HCT116 (cell line): ENCODE results near the gene EFEMP2. TPM values are rescaled to one million over a fixed set of nuclear protein-coding genes. Genes with fewer than 3 reads are reported as not detected.

ENCODE experiments used
- ATAC-seq: fragments of 200-7000 bp; cut with Tn5 transposase; 2 replicates; pipeline ENCODE4 v1.9.1; 2020; ENCODE audit warnings: mild to moderate bottlenecking, moderate library complexity
- BruUV-seq: library from RNA; stranded (reverse); fragments of 400-500 nt; replicated peaks from 2 replicates; lab custom pipeline; 2021; lab: Mats Ljungman, UMichigan
- CTCF ChIA-PET: fragments of 300-600 bp; sonication (Branson Sonifier 250); formaldehyde crosslinking; loops from one replicate; lab custom pipeline; 2021; ENCODE audit warnings: antibody characterized with exemption; lab: Charles Lee
- POLR2A ChIA-PET: fragments of 300-600, 350-600 bp; sonication (Branson Sonifier 250); formaldehyde crosslinking; loops from one replicate; lab custom pipeline; 2021; ENCODE audit warnings: antibody characterized with exemption; lab: Charles Lee
- RAD21 ChIA-PET, 2 experiments: fragments of 300-600 bp; sonication (Branson Sonifier 250); formaldehyde crosslinking; loops; one replicate each; lab custom pipeline; 2023; ENCODE audit warnings: low total read pairs in 2 of 2; ENCODE audit not compliant: uncharacterized antibody in 2 of 2, unreplicated experiment in 2 of 2, low non-redundant PET in 1 of 2; lab: Charles Lee
- DNase-seq: peaks from one replicate; pipeline ENCODE4 v3.0.0-alpha.2; 2010; ENCODE audit warnings: low read depth, low spot score
- H2AFZ ChIP-seq: fragments of 200-600 bp; shearing (Covaris generic), sonication (generic); 2 replicates; pipeline ENCODE4 v1.6.1; 2017; ENCODE audit warnings: low read depth, mixed run types, mixed read lengths, antibody characterized with exemption, low read length; ENCODE audit not compliant: poor library complexity, severe bottlenecking
- H3K27ac ChIP-seq: 2 replicates; pipeline ENCODE4 v1.5.1; 2012; ENCODE audit warnings: low read depth, low read length
- H3K27me3 ChIP-seq: fragments of 200-600 bp; sonication (generic); 2 replicates; pipeline ENCODE4 v1.6.1; 2016; ENCODE audit warnings: mixed run types, low read length, mixed read lengths; ENCODE audit not compliant: insufficient read depth
- H3K36me3 ChIP-seq, 2 experiments: fragments of 200-500 bp in 1 of 2; fragments of 200-600 bp in 1 of 2; sonication (Bioruptor generic) in 1 of 2; sonication (generic) in 1 of 2; 2 replicates each; pipeline versions ENCODE4 v1.5.1 to v1.6.1; 2014 to 2016; ENCODE audit warnings: low read length in 2 of 2, inconsistent platforms in 1 of 2, mixed read lengths in 1 of 2, mixed run types in 1 of 2; ENCODE audit not compliant: insufficient read depth in 2 of 2, control insufficient read depth in 1 of 2
- H3K4me1 ChIP-seq, 2 experiments: fragments of 200-600 bp in 1 of 2; sonication (generic) in 1 of 2; 2 replicates each; pipeline versions ENCODE4 v1.5.1 to v1.6.1; 2012 to 2017; ENCODE audit warnings: low read length in 2 of 2, inconsistent platforms in 1 of 2, mild to moderate bottlenecking in 1 of 2, mixed read lengths in 1 of 2, mixed run types in 1 of 2, moderate library complexity in 1 of 2; ENCODE audit not compliant: insufficient read depth in 2 of 2, control insufficient read depth in 1 of 2
- H3K4me2 ChIP-seq: fragments of 200-600 bp; sonication (generic); 2 replicates; pipeline ENCODE4 v1.6.1; 2017; ENCODE audit warnings: mixed run types, low read length, mixed read lengths
- H3K4me3 ChIP-seq, 2 experiments: fragments of 200-600 bp in 1 of 2; sonication (generic) in 1 of 2; replicated peaks in 1 of 2; 2 replicates each; pipeline ENCODE4 v1.5.1; 2011 to 2016; ENCODE audit warnings: low read length in 2 of 2, control low read depth in 1 of 2, low read depth in 1 of 2, mild to moderate bottlenecking in 1 of 2, mixed read lengths in 1 of 2, mixed run types in 1 of 2
- H3K79me2 ChIP-seq: fragments of 200-600 bp; sonication (generic); 2 replicates; pipeline ENCODE4 v1.6.1; 2017; ENCODE audit warnings: mild to moderate bottlenecking, mixed run types, low read length, moderate library complexity, mixed read lengths; ENCODE audit not compliant: insufficient read depth
- H3K9ac ChIP-seq: fragments of 200-600 bp; sonication (generic); 2 replicates; pipeline ENCODE4 v1.6.1; 2016; ENCODE audit warnings: low read length, mixed read lengths
- H3K9me2 ChIP-seq: fragments of 200-600 bp; sonication (generic), shearing (Covaris generic); 2 replicates; pipeline ENCODE4 v1.6.1; 2017; ENCODE audit warnings: mixed run types, mild to moderate bottlenecking, moderate library complexity; ENCODE audit not compliant: insufficient read depth
- H3K9me3 ChIP-seq, 2 experiments: fragments of 200-500 bp in 1 of 2; fragments of 200-600 bp in 1 of 2; sonication (Bioruptor generic) in 1 of 2; sonication (generic) in 1 of 2; 2 replicates each; pipeline ENCODE4 v1.6.1; 2014 to 2017; ENCODE audit warnings: low read length in 2 of 2, mixed read lengths in 2 of 2, inconsistent platforms in 1 of 2, low read depth in 1 of 2, mild to moderate bottlenecking in 1 of 2, mixed run types in 1 of 2, moderate library complexity in 1 of 2; ENCODE audit not compliant: control insufficient read depth in 1 of 2, insufficient read depth in 1 of 2
- H4K20me1 ChIP-seq: fragments of 200-600 bp; sonication (generic), shearing (Covaris generic); 2 replicates; pipeline ENCODE4 v1.6.1; 2017; ENCODE audit warnings: mixed run types, mild to moderate bottlenecking, moderate library complexity; ENCODE audit not compliant: insufficient read depth
- CEBPB ChIP-seq: IDR thresholded peaks from 2 replicates; pipeline ENCODE4 v1.6.1; 2012; ENCODE audit warnings: low read depth
- EGR1 ChIP-seq: IDR thresholded peaks from 2 replicates; pipeline ENCODE4 v1.6.1; 2012; ENCODE audit warnings: low read depth
- ELF1 ChIP-seq: IDR thresholded peaks from 2 replicates; pipeline ENCODE4 v1.6.1; 2012; ENCODE audit warnings: low read depth, borderline replicate concordance
- EZH2phosphoT487 ChIP-seq: fragments of 200-600 bp; IDR thresholded peaks from 2 replicates; pipeline ENCODE4 v1.6.1; 2018; ENCODE audit warnings: antibody characterized with exemption, borderline replicate concordance
- FOSL1 ChIP-seq: IDR thresholded peaks from 2 replicates; pipeline ENCODE4 v1.6.1; 2012; ENCODE audit warnings: low read depth
- POLR2AphosphoS5 ChIP-seq: IDR thresholded peaks from 2 replicates; pipeline ENCODE4 v1.6.1; 2011; ENCODE audit warnings: mild to moderate bottlenecking, low read depth, low read length, moderate library complexity
- RAD21 ChIP-seq: IDR thresholded peaks from 2 replicates; pipeline ENCODE4 v1.6.1; 2012; ENCODE audit warnings: low read depth, mild to moderate bottlenecking
- SIN3A ChIP-seq: IDR thresholded peaks from 2 replicates; pipeline ENCODE4 v1.6.1; 2012; ENCODE audit warnings: low read depth
- SP1 ChIP-seq: IDR thresholded peaks from 2 replicates; pipeline ENCODE4 v1.6.1; 2012; ENCODE audit warnings: low read depth
- intact Hi-C: fragments of 100-400 bp; cut with micrococcal nuclease; formaldehyde crosslinking; loops from 2 replicates; pipeline ENCODE4 v1.10.0; 2022
- total RNA-seq: library from RNA; stranded (reverse); gene quantifications from one replicate; pipeline ENCODE4 v1.2.1, GENCODE V29; 2021; ENCODE audit not compliant: unreplicated experiment
- TF ChIP-seq, protein P1 (sequence below), 3 experiments: fragments of 200-600 bp in 1 of 3; sonication (generic) in 1 of 3; IDR thresholded peaks in 2 of 3; conservative IDR thresholded peaks in 1 of 3; 2 replicates each; pipeline ENCODE4 v1.5.1; 2012 to 2017; ENCODE audit warnings: low read depth in 2 of 3, low read length in 2 of 3, antibody characterized with exemption in 1 of 3, borderline replicate concordance in 1 of 3, control low read depth in 1 of 3, mild to moderate bottlenecking in 1 of 3, mixed read lengths in 1 of 3, mixed run types in 1 of 3, moderate library complexity in 1 of 3; ENCODE audit not compliant: insufficient read depth in 1 of 3
- TF ChIP-seq, protein P2 (sequence below): IDR thresholded peaks from 2 replicates; pipeline ENCODE4 v1.6.1; 2012
- TF ChIP-seq, protein P3 (sequence below): IDR thresholded peaks from 2 replicates; pipeline ENCODE4 v1.6.1; 2012

Gene EFEMP2
- total RNA-seq, 1 experiment from 2014 or later = 8.4 TPM

DNA sequence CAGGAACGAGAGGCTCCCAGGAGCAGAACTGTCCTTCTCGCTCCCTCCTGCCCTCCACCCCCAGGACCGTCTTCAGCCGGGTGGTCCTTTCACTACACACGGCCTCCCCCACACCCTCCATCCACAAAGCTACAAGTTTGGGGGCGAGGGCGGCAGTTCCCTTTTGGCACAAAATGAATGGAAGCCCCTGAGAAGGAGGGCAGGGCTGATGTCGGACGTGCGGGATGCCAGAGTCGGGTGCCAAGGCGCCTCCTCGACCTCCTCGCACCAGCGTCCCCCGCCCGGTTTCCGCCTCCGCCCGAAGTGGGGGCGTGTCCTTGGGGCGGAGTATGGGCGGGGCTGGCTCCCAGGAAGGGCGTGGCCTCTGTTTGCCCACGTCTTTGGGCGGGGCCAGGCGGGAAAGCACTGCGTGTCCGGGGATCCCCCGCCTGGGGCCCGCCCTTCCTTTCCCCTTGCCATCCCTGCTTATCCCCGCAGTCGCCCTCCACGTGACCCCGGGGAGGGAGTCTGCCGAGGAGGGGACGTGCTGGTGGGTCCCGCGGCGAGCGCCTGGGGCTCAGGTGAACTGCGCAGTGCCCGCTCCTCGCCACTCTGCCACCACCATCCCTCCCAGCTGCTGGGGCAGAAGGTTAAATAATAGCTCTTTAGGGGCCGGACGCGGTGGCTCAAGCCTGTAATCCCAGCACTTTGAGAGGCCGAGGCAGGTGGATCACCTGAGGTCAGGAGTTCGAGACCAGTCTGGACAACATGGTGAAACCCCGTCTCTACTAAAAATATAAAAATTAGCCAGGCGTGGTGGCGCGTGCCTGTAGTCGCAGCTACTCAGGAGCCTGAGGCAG, 937 bp upstream of the EFEMP2 start:
- H3K4me1 ChIP-seq = peaks cover 10 to 13% of the 10 kb centered on the region in 2 experiments; a peak in 3 of 4 replicates
- intact Hi-C loops = loop anchor here (5.0 kb wide), 1 partner anchor 161 kb away; the partner anchor contains the start of gene KAT5
- DNase-seq = peak; percentile 83
- no peaks in the 10 kb centered on the region for H3K79me2 ChIP-seq
- BruUV-seq = TSS peak; percentile 64
- RAD21 ChIA-PET = interaction anchor here in 1 of 2 experiments (0.5 kb wide), 1 partner anchor 104 kb away, joined by 3 read pairs; no protein-coding TSS in a partner anchor
- no peaks in the 10 kb centered on the region for H3K9me3 ChIP-seq
- TF ChIP-seq EGR1 = peak; percentile 84
- TF ChIP-seq CEBPB = no peak
- peak; percentile 79 for TF ChIP-seq POLR2AphosphoS5
- no peak for TF ChIP-seq FOSL1
- TF ChIP-seq EZH2phosphoT487 = no peak
- TF ChIP-seq, protein P1, sequence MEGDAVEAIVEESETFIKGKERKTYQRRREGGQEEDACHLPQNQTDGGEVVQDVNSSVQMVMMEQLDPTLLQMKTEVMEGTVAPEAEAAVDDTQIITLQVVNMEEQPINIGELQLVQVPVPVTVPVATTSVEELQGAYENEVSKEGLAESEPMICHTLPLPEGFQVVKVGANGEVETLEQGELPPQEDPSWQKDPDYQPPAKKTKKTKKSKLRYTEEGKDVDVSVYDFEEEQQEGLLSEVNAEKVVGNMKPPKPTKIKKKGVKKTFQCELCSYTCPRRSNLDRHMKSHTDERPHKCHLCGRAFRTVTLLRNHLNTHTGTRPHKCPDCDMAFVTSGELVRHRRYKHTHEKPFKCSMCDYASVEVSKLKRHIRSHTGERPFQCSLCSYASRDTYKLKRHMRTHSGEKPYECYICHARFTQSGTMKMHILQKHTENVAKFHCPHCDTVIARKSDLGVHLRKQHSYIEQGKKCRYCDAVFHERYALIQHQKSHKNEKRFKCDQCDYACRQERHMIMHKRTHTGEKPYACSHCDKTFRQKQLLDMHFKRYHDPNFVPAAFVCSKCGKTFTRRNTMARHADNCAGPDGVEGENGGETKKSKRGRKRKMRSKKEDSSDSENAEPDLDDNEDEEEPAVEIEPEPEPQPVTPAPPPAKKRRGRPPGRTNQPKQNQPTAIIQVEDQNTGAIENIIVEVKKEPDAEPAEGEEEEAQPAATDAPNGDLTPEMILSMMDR (IDR thresholded peaks at IDR 0.05 in 2 of 3, conservative IDR thresholded peaks at IDR 0.05 in 1 of 3; ENCODE audit: borderline replicate concordance in 1 of 3, insufficient read depth in 1 of 3, low read depth in 2 of 3, low read length in 2 of 3) = no peak
- TF ChIP-seq ELF1 = no peak
- TF ChIP-seq, protein P2, sequence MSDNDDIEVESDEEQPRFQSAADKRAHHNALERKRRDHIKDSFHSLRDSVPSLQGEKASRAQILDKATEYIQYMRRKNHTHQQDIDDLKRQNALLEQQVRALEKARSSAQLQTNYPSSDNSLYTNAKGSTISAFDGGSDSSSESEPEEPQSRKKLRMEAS = peak; percentile 88
- TF ChIP-seq SP1 = peak; percentile 75
- TF ChIP-seq SIN3A = peak; percentile 48; the same call in 1 of the 2 replicates
- TF ChIP-seq, protein P3, sequence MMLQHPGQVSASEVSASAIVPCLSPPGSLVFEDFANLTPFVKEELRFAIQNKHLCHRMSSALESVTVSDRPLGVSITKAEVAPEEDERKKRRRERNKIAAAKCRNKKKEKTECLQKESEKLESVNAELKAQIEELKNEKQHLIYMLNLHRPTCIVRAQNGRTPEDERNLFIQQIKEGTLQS = no peak
- TF ChIP-seq RAD21 = no peak
- TF ChIP-seq, all 23 proteins: peak for 5
- peak overlapping the region; percentile 55 for H3K27ac ChIP-seq
- ChIA-PET CTCF (interaction anchor here (0.8 to 1.8 kb wide), 4 partner anchors 11 to 172 kb away, joined by 3 to 21 read pairs (median 10); partner anchors contain the start of genes FIBP and MUS81), POLR2A (interaction anchor here (1.0 to 1.7 kb wide), 4 partner anchors 11 to 18 kb away, joined by 3 to 6 read pairs (median 5); partner anchors contain the start of genes CCDC85B, CFL1 and FIBP)
- peak overlapping the region; percentile 52 to 55 for H3K4me3 ChIP-seq
- H3K9ac ChIP-seq = peak overlapping the region; percentile 58
- H3K27me3 ChIP-seq = no peaks in the 10 kb centered on the region
- peak; percentile 90 for ATAC-seq
- no peaks in the 10 kb centered on the region for H3K36me3 ChIP-seq
- H2AFZ ChIP-seq = no peak overlapping the region
- no peaks in the 10 kb centered on the region for H4K20me1 ChIP-seq
- H3K4me2 ChIP-seq = peak overlapping the region; percentile 81
- H3K9me2 ChIP-seq = no peaks in the 10 kb centered on the region
